Stimulated activated CD8-positive, alpha-beta memory T cell treated with anti-CD3 and anti-CD28 coated beads, Interleukin-12 subunit alpha, Interleukin-12 subunit beta, amount 100 ng/mL, for 24 hours (primary cell): Measurements from ENCODE around the gene KRTAP13-2.

Experiments used
- DNase-seq: peaks from one replicate; pipeline ENCODE4 v3.0.0-alpha.2; 2020; ENCODE audit errors: extremely low read depth

The KRTAP13-2 gene

GRCh38 chr21:30326390-30326789 is 45.7 kb downstream of the KRTAP13-2 start:
- no peak for DNase-seq
